ENCODE results near the gene MRTFA.

GRCh38 chr22:40444178-40444831 lies 192.2 kb downstream of the MRTFA start:
- TF ChIP-seq NPAS2 (CRISPR knock-in tag; IDR thresholded peaks at IDR 0.05; ENCODE audit: borderline replicate concordance) (no peak), POLR2A (IDR thresholded peaks at IDR 0.05; ENCODE audit: low read length) (no peak), POLR2AphosphoS2 (conservative IDR thresholded peaks at IDR 0.05; ENCODE audit: low read length) (no peak), CBX2 (IDR thresholded peaks at IDR 0.05; ENCODE audit: borderline replicate concordance, low read depth) (no peak), KDM5A (IDR thresholded peaks at IDR 0.05) (no peak), FOSL2 (IDR thresholded peaks at IDR 0.05) (no peak), FOSL2 (CRISPR knock-in tag; IDR thresholded peaks at IDR 0.05) (no peak), EP300 (IDR thresholded peaks at IDR 0.05) (no peak), HOXA7 (CRISPR knock-in tag; IDR thresholded peaks at IDR 0.05) (no peak), ZFP36 (IDR thresholded peaks at IDR 0.05; ENCODE audit: borderline replicate concordance, partially characterized antibody) (no peak), EHMT2 (IDR thresholded peaks at IDR 0.05; ENCODE audit: low read depth) (no peak), GATA3 (IDR thresholded peaks at IDR 0.05; ENCODE audit: borderline replicate concordance) (no peak)
- TF ChIP-seq, protein P1, sequence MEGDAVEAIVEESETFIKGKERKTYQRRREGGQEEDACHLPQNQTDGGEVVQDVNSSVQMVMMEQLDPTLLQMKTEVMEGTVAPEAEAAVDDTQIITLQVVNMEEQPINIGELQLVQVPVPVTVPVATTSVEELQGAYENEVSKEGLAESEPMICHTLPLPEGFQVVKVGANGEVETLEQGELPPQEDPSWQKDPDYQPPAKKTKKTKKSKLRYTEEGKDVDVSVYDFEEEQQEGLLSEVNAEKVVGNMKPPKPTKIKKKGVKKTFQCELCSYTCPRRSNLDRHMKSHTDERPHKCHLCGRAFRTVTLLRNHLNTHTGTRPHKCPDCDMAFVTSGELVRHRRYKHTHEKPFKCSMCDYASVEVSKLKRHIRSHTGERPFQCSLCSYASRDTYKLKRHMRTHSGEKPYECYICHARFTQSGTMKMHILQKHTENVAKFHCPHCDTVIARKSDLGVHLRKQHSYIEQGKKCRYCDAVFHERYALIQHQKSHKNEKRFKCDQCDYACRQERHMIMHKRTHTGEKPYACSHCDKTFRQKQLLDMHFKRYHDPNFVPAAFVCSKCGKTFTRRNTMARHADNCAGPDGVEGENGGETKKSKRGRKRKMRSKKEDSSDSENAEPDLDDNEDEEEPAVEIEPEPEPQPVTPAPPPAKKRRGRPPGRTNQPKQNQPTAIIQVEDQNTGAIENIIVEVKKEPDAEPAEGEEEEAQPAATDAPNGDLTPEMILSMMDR (IDR thresholded peaks at IDR 0.05): no peak

Data from A549 (cell line).